ENCODE measurements around the gene WNT8B.

- no peak for TF ChIP-seq POLR2A (IDR thresholded peaks at IDR 0.05; ENCODE audit: low read length)
- TF ChIP-seq GATA1 (IDR thresholded peaks at IDR 0.05; ENCODE audit: low read depth, low read length) = no peak
Observed at GRCh38 chr10:100479037-100479436, 16.2 kb downstream of the WNT8B start.

Measured in erythroblast (primary cell).